BJ (cell line): Measurements from ENCODE around the gene SFXN5. TPM values are rescaled to one million over a fixed set of nuclear protein-coding genes. Genes with fewer than 3 reads are reported as not detected.

Source experiments
- CTCF ChIA-PET: fragments of 350-600 bp; formaldehyde crosslinking; extraction: SDS; loops from one replicate; lab custom pipeline; 2021; ENCODE audit warnings: antibody characterized with exemption, inconsistent platforms; lab: Yijun Ruan, JAX
- POLR2A ChIA-PET: fragments of 300-600 bp; sonication (Branson Sonifier 250); formaldehyde crosslinking; extraction: SDS; loops from one replicate; lab custom pipeline; 2021; ENCODE audit warnings: antibody characterized with exemption; lab: Charles Lee
- DNase-seq: peaks from one replicate; pipeline ENCODE4 v3.0.0-alpha.2; 2011; ENCODE audit warnings: low read depth
- H3K27me3 ChIP-seq: 2 replicates; pipeline ENCODE4 v1.6.0; 2011; ENCODE audit warnings: low read length; ENCODE audit not compliant: control insufficient read depth, insufficient read depth
- H3K36me3 ChIP-seq: 2 replicates; pipeline ENCODE4 v1.5.1; 2011; ENCODE audit warnings: low read length; ENCODE audit not compliant: control insufficient read depth, insufficient read depth
- H3K4me3 ChIP-seq: 2 replicates; pipeline ENCODE4 v1.5.1; 2011; ENCODE audit warnings: low read depth, mild to moderate bottlenecking, control low read depth, low read length
- polyA plus RNA-seq: library from polyadenylated mRNA; depleted of rRNA; stranded (reverse); fragments of >200 nt; gene quantifications from 2 replicates; pipeline ENCODE4 v1.2.3, GENCODE V29; 2011
- TF ChIP-seq, protein P1 (sequence below): IDR thresholded peaks from 2 replicates; pipeline ENCODE4 v1.5.1; 2011; ENCODE audit warnings: low read depth, mild to moderate bottlenecking, control low read depth, inconsistent platforms, low read length, moderate library complexity; ENCODE audit not compliant: insufficient read depth

Gene SFXN5
- polyA plus RNA-seq, 1 experiment: 11.5 TPM

DNA sequence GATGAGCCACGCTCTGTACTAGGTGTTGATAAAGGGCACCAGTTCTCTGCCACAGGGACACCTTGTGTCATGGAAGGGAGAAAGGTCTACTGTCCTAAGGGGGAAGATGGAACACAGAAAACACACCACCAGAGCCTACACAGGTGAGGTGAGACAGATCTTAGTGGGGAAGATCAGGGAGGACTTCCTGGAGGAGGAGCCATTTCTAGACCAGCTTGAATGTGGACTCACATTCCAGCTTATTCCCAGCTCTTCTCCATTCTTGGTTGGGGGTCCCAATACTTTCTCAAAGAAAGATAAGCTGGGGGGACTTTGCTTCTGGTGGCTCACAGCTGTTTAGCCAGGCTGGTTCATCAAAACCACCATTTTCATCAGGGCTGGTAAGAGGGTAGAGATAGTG lies 118.0 kb downstream of the SFXN5 start:
- ChIA-PET CTCF (interaction anchor here (1.3 to 2.3 kb wide), 2 partner anchors 20 to 61 kb away, joined by 7 to 9 read pairs; no protein-coding TSS in a partner anchor), POLR2A (no interaction called here)
- DNase-seq: no peak
- Histone ChIP-seq H3K4me3 (no peak overlapping the region), H3K36me3 (peaks cover 2% of the 10 kb centered on the region), H3K27me3 (no peaks in the 10 kb centered on the region)
- TF ChIP-seq, protein P1, sequence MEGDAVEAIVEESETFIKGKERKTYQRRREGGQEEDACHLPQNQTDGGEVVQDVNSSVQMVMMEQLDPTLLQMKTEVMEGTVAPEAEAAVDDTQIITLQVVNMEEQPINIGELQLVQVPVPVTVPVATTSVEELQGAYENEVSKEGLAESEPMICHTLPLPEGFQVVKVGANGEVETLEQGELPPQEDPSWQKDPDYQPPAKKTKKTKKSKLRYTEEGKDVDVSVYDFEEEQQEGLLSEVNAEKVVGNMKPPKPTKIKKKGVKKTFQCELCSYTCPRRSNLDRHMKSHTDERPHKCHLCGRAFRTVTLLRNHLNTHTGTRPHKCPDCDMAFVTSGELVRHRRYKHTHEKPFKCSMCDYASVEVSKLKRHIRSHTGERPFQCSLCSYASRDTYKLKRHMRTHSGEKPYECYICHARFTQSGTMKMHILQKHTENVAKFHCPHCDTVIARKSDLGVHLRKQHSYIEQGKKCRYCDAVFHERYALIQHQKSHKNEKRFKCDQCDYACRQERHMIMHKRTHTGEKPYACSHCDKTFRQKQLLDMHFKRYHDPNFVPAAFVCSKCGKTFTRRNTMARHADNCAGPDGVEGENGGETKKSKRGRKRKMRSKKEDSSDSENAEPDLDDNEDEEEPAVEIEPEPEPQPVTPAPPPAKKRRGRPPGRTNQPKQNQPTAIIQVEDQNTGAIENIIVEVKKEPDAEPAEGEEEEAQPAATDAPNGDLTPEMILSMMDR: no peak

DNA sequence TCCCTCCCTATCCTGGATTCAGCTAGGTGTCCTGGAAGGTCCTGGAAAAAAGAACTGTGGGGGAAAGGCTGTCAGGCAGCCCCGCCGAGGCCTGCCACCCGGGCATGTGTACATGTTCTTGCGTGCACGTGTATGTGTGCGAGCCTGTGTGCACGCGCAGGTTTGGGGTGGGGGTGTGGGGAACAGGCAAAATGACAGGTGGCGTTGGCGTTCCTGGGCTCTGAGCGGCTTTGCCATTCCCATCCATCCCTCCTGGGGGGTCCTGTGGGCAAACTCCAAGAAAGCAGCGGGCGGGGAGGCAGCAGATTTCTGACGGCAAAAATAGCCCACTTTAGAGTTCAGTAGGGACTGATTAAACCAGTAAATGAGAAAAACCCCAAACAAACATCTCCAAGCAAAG lies 118.6 kb downstream of the SFXN5 start:
- TF ChIP-seq, protein P1: no peak
- POLR2A ChIA-PET: no interaction called here
- no peak overlapping the region for H3K4me3 ChIP-seq
- H3K27me3 ChIP-seq: no peaks in the 10 kb centered on the region
- peaks cover 2% of the 10 kb centered on the region for H3K36me3 ChIP-seq
- CTCF ChIA-PET: interaction anchor here (0.6 to 2.3 kb wide), 2 partner anchors 21 to 65 kb away, joined by 3 to 9 read pairs; no protein-coding TSS in a partner anchor
- no peak for DNase-seq

DNA sequence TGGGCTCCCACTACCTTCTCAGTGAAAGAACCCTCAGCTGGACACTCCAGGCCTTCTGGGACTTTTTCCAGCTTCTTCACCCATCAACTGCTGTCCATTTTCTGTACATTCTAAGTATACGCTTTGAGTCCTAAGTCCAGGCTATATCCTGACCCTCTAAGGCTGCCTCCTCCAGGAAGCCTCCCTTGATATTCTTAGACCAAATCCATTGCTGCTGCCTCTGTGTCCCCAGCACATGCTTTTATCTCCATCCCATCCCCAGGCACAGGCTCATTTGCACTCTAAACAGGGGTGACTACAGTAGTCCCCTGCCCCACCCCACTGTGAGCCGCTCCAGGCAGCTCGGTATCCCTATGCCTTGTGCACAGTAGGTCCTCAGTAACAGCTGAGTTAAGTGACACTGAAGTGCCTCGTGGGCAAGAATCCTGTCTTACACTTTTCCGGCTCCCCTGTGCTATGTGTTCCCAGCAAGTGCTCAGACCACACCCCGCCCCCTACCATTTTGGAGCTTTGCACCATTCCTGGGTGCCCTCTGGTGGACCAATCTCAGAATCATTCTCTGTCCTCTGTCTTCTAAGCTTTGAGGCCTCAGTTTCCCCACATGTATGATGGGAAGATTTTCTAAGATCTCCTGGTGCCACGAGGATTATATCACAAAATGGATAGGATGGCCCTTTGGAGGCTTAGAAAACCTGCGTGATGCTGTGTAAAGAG lies 119.2 kb downstream of the SFXN5 start:
- H3K4me3 ChIP-seq: no peak overlapping the region
- TF ChIP-seq, protein P1: no peak
- peaks cover 2% of the 10 kb centered on the region for H3K36me3 ChIP-seq
- POLR2A ChIA-PET: no interaction called here
- H3K27me3 ChIP-seq: no peaks in the 10 kb centered on the region
- DNase-seq: no peak
- CTCF ChIA-PET: interaction anchor here (0.6 to 2.3 kb wide), 4 partner anchors 21 to 1652 kb away, joined by 3 to 9 read pairs (median 3); no protein-coding TSS in a partner anchor

DNA sequence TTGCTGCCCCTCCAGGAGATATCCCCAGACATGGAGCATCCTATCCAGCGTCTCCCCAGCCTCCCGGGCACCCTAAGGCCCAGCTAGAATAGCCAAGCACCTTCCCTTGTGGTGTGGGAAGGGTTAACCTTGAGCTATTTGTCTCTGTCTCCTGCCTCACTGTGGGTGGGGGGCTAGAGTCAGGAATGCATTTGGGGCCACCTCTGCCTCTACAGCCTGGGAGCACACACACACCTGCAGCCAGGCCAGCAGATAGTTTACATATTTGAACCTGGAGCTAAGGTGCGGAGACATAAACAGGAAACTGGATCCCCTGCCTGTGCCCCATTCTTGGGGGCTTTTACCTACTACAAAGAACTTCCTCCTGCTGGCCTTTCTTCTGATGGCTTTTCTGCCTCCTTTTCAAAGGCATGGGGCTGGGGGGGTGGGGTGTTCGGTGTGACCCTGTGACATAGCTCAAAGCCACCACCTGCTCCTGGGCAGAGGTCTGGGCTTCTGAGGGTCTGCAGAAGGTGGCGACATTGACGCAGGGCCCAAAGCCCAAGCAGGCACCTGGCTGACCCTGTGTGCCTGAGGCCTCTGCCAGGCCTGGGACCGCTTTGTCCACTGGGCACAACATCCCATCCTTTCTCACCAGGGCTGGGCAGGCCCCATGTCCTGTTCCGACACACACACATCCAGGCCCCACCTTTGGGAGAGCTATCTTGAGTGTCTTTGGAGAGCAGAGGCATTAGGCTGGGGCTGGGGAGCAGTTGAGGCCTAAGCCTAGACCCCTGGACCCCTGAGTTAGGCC lies 120.0 kb downstream of the SFXN5 start:
- H3K4me3 ChIP-seq: no peak overlapping the region
- H3K36me3 ChIP-seq: peaks cover 2% of the 10 kb centered on the region
- no peaks in the 10 kb centered on the region for H3K27me3 ChIP-seq
- no peak for DNase-seq
- TF ChIP-seq, protein P1: no peak
- ChIA-PET CTCF (interaction anchor here (0.6 to 2.3 kb wide), 7 partner anchors 14 to 1652 kb away, joined by 3 to 9 read pairs (median 3); no protein-coding TSS in a partner anchor), POLR2A (no interaction called here)

DNA sequence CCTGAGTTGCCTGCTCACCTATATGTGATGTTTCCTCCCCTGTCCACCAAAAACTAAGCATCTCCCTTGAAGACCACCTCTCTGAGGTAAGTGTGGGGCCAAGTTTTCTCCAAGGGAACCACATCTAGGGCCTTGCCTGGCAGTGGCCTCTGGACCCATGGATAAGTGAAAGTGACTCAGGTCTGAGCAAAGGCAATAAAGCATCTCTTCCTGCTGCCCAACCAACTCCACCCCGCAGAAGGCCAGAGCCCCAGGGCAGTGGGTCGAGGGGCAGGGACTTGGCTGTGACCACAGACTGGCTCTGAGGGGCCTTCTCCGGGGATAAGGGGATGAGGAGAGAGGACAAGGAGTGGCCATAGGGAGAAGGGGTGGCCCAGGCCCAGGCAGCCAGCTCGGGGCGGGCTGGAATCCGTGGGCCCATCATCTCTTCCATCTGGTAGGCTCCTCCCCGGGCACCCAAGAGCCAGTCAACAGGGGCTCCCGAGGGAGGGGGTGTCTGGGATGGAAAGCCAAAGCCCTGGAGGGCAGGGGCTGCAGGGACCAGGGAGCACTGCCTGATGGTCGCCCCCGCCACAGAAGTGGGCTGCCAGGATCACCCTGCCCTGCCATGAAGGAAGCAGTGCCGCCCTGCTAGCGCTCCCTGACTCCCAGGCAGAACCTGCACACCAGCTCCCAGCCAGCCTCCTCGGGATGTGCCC lies 120.8 kb downstream of the SFXN5 start:
- no peak for DNase-seq
- ChIA-PET POLR2A (no interaction called here), CTCF (interaction anchor here (1.1 to 1.2 kb wide), 3 partner anchors 23 to 1651 kb away, joined by 3 to 5 read pairs (median 3); no protein-coding TSS in a partner anchor)
- TF ChIP-seq, protein P1: no peak
- Histone ChIP-seq H3K4me3 (no peak overlapping the region), H3K27me3 (no peaks in the 10 kb centered on the region), H3K36me3 (peaks cover 1% of the 10 kb centered on the region)
